AG04450 (cell line): ENCODE measurements around the gene PLEKHA5. TPM values are rescaled to one million over a fixed set of nuclear protein-coding genes. Genes with fewer than 3 reads are reported as not detected.
A peak's percentile ranks its signal among the peaks of the same experiment; 100 is the strongest.

Experiments
- CTCF ChIA-PET: fragments of 300-600, 350-600 bp; formaldehyde crosslinking; extraction: SDS; loops from one replicate; lab custom pipeline; 2022; ENCODE audit warnings: antibody characterized with exemption, inconsistent platforms; lab: Charles Lee
- POLR2A ChIA-PET: fragments of 350-600 bp; formaldehyde crosslinking; extraction: SDS; loops from one replicate; lab custom pipeline; 2021; ENCODE audit warnings: antibody characterized with exemption, inconsistent platforms; lab: Yijun Ruan, JAX
- DNase-seq: peaks from one replicate; pipeline ENCODE4 v3.0.0-alpha.2; 2011; ENCODE audit warnings: low read depth, low spot score
- H3K27ac ChIP-seq: one replicate; pipeline ENCODE4 v1.5.1; 2012; ENCODE audit warnings: low read depth, low read length, control low read depth
- H3K27me3 ChIP-seq: one replicate; pipeline ENCODE4 v1.6.0; 2012; ENCODE audit warnings: low read length; ENCODE audit not compliant: control insufficient read depth, insufficient read depth
- H3K4me3 ChIP-seq: 2 replicates; pipeline ENCODE4 v1.5.1; 2011; ENCODE audit warnings: mild to moderate bottlenecking, low read depth, low read length, control low read depth
- H3K9me3 ChIP-seq: 2 replicates; pipeline ENCODE4 v1.5.1; 2012; ENCODE audit warnings: low read length; ENCODE audit not compliant: control insufficient read depth, insufficient read depth
- polyA minus RNA-seq: library from RNA; depleted of rRNA, polyadenylated mRNA; stranded (reverse); fragments of >200 nt; gene quantifications from 2 replicates; pipeline ENCODE4 v1.2.3, GENCODE V29; 2011; rRNA and poly(A)+ RNA removed
- polyA plus RNA-seq: library from polyadenylated mRNA; depleted of rRNA; stranded (reverse); fragments of >200 nt; gene quantifications from 2 replicates; pipeline ENCODE4 v1.2.3, GENCODE V29; 2011; rRNA removed
- TF ChIP-seq, protein P1 (sequence below): IDR thresholded peaks from 2 replicates; pipeline ENCODE4 v1.5.1; 2011; ENCODE audit warnings: low read depth, low read length, control low read depth, inconsistent platforms

Gene PLEKHA5, protein sequence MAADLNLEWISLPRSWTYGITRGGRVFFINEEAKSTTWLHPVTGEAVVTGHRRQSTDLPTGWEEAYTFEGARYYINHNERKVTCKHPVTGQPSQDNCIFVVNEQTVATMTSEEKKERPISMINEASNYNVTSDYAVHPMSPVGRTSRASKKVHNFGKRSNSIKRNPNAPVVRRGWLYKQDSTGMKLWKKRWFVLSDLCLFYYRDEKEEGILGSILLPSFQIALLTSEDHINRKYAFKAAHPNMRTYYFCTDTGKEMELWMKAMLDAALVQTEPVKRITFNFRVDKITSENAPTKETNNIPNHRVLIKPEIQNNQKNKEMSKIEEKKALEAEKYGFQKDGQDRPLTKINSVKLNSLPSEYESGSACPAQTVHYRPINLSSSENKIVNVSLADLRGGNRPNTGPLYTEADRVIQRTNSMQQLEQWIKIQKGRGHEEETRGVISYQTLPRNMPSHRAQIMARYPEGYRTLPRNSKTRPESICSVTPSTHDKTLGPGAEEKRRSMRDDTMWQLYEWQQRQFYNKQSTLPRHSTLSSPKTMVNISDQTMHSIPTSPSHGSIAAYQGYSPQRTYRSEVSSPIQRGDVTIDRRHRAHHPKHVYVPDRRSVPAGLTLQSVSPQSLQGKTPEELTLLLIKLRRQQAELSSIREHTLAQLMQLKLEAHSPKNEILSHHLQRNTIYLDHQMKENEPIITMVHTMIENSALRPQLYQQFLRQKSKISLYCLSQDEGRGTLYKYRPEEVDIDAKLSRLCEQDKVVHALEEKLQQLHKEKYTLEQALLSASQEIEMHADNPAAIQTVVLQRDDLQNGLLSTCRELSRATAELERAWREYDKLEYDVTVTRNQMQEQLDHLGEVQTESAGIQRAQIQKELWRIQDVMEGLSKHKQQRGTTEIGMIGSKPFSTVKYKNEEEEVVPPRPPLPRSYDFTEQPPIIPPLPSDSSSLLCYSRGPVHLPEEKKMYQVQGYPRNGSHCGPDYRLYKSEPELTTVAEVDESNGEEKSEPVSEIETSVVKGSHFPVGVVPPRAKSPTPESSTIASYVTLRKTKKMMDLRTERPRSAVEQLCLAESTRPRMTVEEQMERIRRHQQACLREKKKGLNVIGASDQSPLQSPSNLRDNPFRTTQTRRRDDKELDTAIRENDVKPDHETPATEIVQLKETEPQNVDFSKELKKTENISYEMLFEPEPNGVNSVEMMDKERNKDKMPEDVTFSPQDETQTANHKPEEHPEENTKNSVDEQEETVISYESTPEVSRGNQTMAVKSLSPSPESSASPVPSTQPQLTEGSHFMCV
- polyA plus RNA-seq (19.5 and 23.5 TPM in 2 replicates), polyA minus RNA-seq (21.7 and 30.1 TPM in 2 replicates)

DNA sequence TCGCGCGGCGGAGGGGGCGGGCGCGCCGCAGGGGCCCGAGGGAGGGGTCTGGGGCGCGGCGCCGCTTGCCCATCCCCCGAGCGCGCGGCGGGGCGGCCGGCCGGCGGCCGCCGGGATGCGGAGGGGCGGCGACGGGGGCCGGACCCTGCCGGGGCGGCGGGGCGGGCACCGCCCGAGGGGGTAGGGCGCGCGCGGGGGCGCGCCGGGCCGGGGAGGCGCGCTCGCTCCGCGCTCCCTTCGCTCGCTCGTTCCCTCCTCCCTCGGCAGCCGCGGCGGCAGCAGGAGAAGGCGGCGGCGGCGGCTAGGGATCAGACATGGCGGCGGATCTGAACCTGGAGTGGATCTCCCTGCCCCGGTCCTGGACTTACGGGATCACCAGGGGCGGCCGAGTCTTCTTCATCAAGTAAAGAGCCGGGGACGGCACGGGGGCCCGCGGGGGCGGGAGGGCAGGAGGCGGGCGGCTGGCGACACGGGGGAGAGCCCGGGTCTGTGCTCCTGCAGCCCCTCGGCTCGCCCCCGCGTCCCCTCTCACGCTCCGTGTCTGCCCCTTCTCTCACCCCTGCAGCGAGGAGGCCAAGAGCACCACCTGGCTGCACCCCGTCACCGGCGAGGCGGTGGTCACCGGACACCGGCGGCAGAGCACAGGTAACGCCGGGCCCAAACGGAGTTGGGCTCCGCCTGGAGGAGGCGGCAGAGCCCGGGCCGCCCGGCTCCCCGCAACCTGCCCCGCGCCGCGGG lies at the start of gene PLEKHA5:
TSS of gene PLEKHA5 (plus strand) at position 248 of the 738 bp plus-strand sequence. CDS start at position 315, 67 bp downstream.
- no peaks in the 10 kb centered on the region for H3K27me3 ChIP-seq
- peaks cover 8% of the 10 kb centered on the region for H3K9me3 ChIP-seq
- TF ChIP-seq, protein P1, sequence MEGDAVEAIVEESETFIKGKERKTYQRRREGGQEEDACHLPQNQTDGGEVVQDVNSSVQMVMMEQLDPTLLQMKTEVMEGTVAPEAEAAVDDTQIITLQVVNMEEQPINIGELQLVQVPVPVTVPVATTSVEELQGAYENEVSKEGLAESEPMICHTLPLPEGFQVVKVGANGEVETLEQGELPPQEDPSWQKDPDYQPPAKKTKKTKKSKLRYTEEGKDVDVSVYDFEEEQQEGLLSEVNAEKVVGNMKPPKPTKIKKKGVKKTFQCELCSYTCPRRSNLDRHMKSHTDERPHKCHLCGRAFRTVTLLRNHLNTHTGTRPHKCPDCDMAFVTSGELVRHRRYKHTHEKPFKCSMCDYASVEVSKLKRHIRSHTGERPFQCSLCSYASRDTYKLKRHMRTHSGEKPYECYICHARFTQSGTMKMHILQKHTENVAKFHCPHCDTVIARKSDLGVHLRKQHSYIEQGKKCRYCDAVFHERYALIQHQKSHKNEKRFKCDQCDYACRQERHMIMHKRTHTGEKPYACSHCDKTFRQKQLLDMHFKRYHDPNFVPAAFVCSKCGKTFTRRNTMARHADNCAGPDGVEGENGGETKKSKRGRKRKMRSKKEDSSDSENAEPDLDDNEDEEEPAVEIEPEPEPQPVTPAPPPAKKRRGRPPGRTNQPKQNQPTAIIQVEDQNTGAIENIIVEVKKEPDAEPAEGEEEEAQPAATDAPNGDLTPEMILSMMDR, result peak; percentile 17; the same call in 1 of the 2 replicates
- CTCF ChIA-PET, result interaction anchor here (0.6 to 0.7 kb wide), 2 partner anchors 64 to 396 kb away, joined by 4 to 8 read pairs; no protein-coding TSS in a partner anchor
- POLR2A ChIA-PET, result interaction anchor here (0.7 kb wide), 6 partner anchors 33 to 892 kb away, joined by 3 to 11 read pairs (median 5); no protein-coding TSS in a partner anchor
- peak within 1 kb of the TSS; percentile 96 for H3K4me3 ChIP-seq
- peak within 1 kb of the TSS; percentile 87 for H3K27ac ChIP-seq
- DNase-seq, result peak; percentile 32

DNA sequence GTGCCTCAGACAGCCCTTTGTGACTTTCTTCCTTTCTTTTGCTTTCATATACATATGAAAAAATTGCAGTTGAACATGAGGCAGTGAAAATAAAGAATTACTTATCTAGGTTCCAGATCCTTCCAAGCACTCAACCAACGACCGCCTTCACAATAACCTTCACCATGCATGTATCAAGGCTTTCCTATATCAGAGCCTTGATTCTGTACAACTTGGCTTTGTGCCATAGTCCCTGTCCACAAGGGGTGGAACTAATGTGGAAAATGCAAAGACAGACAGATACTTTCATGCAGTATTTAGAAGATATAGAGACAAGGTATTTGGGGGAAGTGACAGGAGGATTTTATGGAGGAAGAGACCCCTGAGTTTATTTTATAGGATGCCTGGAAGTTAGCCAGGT lies 48.6 kb upstream of the PLEKHA5 start:
- TF ChIP-seq, protein P1, result no peak
- Histone ChIP-seq H3K9me3 (no peaks in the 10 kb centered on the region), H3K4me3 (no peak overlapping the region), H3K27ac (no peak overlapping the region), H3K27me3 (no peaks in the 10 kb centered on the region)
- POLR2A ChIA-PET, result no interaction called here
- DNase-seq, result no peak
- CTCF ChIA-PET, result no interaction called here

DNA sequence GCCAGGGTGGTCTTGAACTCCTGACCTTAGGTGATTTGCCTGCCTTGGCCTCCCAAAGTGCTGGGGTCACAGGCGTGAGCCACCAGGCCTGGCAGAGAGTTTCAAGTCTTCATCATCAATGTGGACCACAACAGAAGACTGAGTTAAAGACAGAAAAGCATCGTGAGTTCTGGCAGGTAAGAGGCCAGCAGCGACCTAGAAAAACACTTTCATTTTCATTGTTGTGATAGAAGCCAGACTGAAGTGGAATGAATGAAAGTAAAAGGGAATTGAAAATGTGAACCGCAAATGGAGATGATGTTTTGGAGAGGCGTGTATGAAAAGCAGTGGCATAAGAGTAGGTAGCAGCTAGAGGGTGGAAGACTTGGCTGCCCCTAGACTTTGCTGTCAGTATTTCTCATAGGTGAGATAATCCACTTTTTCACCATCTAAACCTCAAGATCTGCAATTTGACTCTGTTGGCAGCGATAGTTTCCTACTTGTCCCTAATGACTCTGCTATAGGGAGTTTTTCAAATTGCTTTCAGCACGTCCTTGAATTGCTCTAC lies 47.1 kb upstream of the PLEKHA5 start:
- Histone ChIP-seq H3K27ac (no peak overlapping the region), H3K27me3 (no peaks in the 10 kb centered on the region), H3K4me3 (no peak overlapping the region), H3K9me3 (no peaks in the 10 kb centered on the region)
- TF ChIP-seq, protein P1, result no peak
- ChIA-PET POLR2A (no interaction called here), CTCF (interaction anchor here (0.6 kb wide), 1 partner anchor 63 kb away, joined by 8 read pairs; no protein-coding TSS in a partner anchor)
- DNase-seq, result no peak

DNA sequence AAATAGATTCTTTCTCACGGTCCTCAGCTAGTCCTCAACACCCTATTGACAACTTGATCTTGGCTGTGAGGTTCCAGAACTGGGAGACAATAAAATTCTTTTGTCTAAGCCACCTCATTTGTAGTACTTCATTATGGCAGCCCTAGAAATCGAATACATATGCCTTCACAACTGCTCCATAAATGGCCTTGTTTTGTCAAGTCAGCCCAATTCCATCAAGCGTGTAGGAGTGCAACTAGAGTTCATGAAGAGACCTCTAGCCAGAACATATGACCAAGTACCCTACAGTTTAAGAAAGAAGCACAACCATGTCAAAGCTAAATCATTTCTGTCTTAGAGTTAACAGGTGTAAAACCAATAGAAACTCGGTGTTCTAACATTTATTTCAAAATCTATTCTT lies 45.0 kb upstream of the PLEKHA5 start:
- CTCF ChIA-PET, result no interaction called here
- Histone ChIP-seq H3K4me3 (no peak overlapping the region), H3K9me3 (no peaks in the 10 kb centered on the region), H3K27me3 (no peaks in the 10 kb centered on the region), H3K27ac (no peak overlapping the region)
- no peak for DNase-seq
- POLR2A ChIA-PET, result no interaction called here
- TF ChIP-seq, protein P1, result no peak
